ENCODE measurements around the gene TLE5. TPM values are rescaled to one million over a fixed set of nuclear protein-coding genes. Genes with fewer than 3 reads are reported as not detected.
"Not testable (repeated sequence)": the region's sequence is repeated elsewhere in the genome, so short reads cannot be mapped to it uniquely, and the experiment has no call there.

Gene TLE5
- total RNA-seq, 1 experiment from 2014 or later, result 147 TPM

DNA sequence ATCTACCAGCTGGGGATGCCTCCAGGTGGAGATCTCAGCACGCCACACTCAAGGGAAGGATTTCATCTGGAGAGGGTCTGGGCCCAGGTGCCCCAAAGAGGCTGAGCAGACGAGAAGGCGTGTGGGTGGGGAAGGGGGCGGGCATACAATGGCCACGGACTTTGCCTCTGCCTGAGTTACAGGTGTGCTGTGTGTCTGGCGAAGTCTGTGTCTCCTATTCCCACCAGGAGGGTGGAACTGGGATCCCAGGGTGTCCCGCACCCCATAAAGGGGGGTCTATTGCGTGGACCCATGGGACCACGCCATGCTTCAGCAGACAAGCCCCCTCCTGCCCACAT lies 36.8 kb downstream of the TLE5 start:
- no peak for DNase-seq (ENCODE audit: low read depth)

DNA sequence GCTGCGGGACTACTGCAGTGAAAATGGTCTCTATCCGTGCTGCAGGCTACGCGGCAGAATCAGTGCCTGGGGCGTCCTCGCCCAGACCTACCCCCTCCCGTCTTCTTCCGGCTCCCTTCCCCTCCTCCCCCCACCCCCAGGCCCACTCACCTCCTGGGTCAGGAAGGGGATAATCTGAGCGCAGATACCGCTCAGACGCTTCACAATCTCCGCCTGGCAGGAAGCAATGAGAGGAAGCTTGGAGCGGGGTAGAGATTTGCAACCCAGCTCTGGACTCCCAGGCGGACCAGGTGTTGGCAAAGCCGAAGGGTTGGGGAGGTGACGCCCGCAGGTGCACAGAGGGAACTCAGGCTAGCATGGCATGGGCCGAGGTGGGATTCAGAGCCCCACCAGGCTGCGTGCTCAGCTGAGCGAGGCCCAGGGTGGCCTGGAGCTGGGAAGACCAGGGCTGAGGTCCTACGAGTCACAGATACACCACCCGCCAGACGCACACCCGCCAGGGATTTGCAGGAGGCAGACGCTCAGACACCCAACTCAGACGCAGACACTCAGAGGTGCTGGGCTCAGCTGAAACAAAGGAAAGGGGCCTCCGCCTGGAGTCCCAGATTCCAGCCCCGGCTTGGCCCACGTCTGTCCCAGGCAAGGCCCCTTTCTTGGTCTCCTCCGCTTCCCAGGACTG lies 37.3 kb downstream of the TLE5 start:
- no peak for DNase-seq (ENCODE audit: low read depth)

DNA sequence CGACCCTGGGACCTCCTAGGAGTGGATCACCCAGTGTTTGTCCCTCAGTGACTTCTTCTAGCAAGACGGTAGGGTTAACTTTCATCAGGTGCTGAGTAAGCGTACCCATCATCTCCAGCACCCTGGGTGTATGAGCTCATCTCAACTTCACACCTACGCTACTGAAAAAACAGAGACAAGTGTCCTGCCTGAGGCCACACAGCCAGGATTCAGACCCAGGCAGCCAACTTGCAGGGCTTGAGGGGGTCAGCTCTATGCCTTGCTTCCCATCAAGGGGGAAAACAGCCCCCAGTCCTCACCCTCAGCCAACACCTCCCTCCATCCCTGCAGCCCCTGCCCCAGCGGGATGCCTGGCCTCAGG lies 37.8 kb downstream of the TLE5 start:
- DNase-seq (ENCODE audit: low read depth), result no peak

DNA sequence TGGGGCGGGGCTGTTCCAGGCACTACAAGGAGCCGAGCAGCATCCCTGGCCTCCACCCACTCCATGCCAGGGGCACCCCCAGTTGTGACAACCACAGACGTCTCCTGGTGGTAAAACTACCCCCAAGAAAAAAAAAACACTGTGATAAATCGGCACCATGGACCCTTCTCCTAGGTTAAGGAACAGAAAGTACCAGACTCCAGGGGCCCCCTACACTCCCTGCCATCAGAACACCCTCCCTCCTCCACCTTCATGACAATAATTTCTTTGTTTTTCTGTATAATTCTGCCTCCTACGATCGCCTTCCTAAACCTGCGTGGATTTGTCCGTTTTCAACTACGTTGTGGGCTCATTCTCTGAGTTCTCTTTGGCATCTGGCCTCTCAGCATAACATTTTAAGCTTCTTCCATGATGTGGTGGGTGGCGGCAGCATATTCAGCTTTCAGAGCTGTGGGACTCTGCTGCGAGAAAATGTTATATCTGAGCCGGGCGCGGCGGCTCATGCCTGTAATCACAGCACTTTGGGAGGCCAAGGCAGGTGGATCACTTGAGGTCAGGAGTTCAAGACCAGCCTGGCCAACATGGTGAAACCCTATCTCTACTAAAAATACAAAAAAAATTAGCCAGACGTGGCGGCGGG lies 41.9 kb downstream of the TLE5 start:
- DNase-seq (ENCODE audit: low read depth), result no peak

DNA sequence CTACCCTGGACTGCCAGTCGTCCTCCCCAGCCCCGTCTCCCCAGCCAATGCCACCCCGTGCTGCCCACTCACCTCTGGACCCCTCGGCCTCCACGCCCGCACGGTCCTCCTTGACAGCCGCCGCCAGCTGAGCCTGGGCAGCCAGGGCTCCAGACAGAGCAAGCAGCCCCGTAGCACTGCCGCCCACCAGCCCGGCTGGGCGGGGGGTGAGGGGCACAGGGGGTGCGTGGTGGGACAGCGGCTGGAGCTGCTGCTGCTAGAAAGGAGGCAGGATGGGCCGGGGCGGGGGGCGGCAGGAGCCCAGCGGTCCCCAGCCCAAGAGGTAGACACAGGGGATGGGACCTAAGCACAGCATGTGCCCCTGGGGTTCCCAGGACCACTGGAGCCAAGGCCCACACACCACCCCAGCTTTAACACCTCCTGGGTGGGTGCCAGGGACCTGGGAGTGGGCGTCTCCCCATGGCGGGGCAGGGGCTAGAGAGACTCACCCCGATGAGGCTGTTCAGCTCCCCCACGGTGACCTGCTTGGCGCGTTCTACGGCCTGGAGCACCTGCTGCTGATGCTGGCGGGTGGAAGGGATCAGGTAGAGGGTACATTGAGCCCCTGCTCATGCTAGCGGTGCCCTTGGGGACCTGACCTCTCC lies 43.0 kb downstream of the TLE5 start:
- DNase-seq (ENCODE audit: low read depth), result no peak

DNA sequence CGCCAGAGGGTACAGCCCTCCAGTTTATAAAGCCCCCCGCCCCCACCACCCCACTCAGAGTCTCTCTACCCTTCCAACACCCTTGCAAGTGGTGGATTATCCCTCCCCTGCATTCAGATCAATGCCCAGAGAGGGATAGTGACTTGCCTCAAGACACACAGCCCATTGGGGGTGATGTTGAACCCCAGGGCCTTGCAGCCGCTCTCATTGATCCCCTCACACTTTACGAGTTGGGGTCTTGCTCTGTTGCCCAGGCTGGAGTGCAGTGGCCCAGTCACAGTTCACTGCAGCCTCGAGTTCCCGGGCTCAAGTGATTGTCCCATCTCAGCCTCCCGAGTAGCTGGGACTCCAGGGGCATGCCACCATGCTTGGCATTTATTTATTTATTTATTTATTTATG lies 44.4 kb downstream of the TLE5 start:
- no peak for DNase-seq (ENCODE audit: low read depth)

DNA sequence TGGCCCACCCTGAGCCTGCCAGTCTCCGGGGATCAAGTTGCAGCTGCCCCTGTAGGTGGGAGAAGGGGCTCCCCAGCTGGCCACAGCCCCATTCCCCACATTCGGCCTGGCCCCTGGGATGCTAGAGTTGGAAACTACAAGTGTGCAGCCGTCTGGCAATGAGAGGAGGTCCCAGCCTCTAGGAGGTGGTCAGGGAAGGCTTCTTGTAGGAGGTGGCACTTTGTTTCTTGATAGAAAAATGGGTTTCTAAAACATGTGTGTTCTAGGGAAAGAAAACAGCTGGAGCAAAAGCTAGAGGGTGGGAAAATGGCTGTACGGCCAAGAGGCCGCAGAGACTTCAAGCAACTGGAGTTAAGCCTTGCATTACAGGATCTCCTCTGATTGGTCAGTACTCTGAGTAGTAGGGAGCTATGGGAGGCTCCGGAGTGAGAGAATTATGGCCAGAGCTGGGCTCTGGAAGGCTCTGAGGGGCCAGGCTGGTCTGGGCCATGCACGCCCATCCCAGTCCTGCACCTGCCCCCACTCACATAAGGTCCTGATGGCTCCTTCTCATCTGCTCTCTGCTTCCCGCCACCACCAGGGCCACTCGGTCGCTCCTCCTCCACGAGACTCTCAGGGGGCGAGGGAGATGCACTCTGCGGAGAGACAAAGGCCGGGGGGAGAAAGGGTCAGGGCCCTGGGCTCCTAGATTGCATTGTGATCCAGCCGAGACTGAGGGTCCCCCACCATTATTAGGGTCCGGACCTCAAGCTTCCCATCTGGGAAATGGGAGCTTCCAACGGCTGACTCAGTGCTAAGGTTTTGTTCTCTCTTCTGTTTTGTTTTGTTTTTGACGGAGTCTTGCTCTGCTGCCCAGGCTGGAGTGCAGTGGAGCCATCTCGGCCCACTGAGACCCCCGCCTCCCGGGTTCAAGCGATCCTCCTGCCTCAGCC lies 46.9 kb downstream of the TLE5 start:
- no peak for DNase-seq (ENCODE audit: low read depth)

DNA sequence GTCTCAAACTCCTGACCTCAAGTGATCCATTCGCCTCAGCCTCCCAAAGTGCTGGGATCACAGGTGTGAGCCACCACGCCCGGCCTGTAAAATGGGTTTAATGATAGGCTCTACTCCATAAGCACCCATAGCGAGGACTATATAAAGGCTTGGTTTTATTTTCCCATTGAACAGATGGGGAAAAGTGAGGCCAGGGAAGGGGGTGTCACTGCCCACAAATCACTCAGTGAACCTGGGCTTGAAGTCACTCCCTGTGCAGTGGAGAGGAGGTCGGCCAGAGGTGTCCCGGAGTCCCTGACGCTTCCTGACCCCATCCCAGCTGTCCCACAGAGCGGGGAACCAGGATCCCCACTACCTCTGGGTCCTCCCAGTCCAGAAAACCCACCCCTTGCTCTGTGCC lies 48.2 kb downstream of the TLE5 start:
- no peak for DNase-seq (ENCODE audit: low read depth)

DNA sequence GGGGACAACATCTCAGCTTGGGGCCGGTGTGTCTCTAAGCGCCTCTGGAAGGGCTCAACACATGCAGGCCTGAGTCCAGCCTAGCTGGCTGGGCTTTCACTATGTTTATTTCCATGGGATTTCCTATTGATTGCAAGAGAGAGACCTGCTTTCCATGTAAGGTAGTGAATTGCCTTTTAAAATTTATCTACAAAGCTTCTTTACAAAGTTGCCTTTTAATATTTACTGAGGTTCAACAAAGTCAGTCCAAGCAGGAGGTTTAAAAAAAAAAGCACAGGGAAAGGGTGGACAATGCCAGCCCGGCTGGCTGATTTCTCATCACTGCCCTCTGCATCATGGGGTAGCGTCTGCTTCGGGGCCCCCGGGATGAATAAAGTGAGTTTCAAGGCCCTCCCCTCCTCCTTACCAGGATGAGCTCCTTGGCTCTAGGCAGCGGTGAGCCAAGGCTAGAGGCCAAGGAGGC lies 49.0 kb downstream of the TLE5 start:
- DNase-seq (ENCODE audit: low read depth), result no peak

DNA sequence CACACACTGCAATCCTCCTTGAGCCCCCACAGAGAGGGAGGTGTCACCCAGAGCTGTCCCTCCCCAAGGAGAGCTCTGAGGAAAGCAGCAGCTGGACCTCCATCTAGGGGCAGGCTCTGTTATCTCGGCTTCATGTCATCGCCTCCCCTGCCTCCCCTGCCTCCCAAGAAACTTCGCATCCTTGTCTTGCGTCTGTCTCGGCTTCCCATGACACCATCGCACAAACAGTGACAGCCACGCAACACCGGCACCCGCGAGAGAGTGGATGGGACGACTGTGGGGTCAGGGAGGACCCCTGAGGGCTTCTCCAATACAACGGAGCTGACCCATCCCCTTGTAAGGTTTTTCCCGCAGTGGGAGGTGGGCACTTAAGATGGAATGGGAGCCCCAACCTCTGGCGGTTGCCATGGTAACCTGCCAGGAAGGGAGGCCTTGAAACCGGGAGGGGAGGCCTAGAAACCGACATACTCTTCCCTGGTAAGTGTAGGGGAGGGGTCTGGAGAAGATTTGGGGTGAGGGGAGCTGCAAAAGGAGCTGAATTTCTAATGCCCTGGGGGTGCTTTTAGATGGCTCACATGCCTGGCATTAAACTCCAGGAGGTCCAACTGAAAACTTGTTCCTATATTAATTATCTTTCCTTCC lies 49.6 kb downstream of the TLE5 start:
- no peak for DNase-seq (ENCODE audit: low read depth)

DNA sequence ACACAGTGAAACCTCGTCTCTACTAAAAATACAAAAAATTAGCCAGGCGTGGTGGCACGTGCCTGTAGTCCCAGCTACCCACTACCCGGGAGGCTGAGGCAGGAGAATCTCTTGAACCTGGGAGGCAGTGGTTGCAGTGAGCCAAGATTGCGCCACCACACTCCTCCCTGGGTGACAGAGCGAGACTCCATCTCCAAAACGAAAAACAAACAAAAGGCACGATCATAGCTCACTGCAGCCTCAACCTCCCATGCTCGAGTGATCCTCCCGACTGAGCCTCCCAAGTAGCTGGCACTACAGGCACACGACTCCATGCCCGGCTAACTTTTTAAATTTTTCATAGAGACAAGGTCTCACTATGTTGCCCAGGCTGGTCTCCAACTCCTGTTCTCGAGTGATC lies 50.2 kb downstream of the TLE5 start:
- DNase-seq (ENCODE audit: low read depth), result not testable (repeated sequence)

DNA sequence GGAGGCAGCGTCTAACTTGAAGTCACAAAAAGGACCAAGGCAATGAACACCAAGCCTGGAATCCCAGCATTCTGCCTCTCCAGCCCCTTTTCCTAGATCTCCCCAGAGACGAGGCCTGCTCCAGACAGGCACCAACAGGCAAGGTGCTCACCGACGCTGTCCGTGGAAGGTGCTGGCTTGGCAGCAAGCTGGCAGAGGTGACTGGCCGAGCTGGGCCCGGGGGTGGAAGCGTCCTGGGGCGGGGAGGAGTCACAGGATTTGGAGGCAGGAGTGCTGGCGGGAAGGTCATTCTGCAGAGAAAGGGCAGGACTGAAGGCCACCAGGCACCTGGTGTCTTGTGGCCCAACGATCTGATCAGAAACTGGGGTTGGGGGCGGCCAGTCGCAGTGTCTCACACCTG lies 51.4 kb downstream of the TLE5 start:
- no peak for DNase-seq (ENCODE audit: low read depth)

DNA sequence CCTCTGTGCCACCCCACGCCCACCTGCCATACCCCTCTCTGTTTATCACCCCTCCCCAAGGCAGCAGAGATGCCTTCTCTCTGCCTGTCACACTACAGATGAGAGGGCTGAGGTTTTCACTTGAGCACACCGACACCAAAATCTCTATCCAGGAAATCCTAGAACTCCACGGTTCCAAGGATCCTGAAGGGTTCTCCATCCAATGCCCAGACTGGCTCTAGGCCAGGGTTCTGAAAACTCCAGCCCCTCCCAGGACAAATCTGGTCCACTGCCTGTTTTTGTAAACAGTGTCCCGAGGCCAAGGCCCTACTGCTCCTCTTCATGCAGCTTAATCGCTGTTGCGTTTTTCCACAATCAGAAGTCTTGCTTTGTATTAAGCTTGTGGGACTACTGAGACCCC lies 53.3 kb downstream of the TLE5 start:
- DNase-seq (ENCODE audit: low read depth), result no peak

DNA sequence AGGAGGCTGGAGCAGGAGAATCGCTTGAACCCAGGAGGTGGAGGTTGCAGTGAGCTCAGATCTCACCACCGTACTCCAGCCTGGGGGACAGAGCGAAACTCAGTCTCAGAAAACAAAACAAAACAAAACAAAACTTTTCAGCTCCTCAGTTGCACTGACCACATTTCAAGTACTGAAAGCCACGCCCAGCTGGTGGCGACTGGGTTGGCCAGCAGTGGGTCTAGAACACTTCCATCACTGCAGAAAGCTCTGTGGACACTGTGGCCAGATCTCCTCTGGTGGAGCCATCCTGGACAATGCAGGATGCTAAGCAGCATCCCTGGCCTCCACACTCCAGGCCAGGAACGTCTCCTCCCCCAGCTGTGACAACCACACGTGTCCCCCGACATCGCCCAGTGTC lies 54.3 kb downstream of the TLE5 start:
- DNase-seq (ENCODE audit: low read depth), result no peak

DNA sequence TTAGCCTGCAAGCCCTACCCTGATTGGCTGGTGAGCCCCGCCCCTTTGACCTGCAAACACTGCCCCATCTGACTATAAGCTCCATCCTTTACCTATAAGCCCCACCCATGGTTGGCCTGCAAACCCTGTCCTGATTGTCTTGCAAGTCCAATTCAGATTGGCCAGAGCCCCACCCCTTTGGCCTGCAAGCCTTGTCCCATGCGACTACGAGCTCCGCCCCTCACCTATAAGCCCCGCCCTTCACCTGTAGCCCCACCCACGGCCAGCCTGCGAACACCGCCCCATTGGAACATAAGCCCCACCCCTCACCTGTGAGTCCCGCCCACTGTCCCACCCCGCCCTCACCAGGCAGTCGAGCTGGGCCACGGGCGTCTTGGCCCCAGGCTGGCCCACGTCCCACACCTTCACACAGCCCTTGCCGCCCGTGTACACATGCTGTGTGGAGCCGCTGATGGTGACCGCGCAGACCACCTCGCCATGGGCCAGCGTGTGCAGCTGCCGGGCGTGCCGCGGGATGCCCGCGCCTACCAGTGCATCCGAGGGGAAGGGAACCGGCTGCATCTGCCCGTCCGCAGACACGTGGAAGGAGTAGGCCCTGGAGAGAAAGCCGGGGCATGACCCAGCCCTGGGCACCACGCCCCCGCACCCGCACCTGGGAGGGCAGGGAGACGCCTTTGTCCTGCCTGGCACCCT lies 56.1 kb downstream of the TLE5 start:
- no peak for DNase-seq (ENCODE audit: low read depth)

DNA sequence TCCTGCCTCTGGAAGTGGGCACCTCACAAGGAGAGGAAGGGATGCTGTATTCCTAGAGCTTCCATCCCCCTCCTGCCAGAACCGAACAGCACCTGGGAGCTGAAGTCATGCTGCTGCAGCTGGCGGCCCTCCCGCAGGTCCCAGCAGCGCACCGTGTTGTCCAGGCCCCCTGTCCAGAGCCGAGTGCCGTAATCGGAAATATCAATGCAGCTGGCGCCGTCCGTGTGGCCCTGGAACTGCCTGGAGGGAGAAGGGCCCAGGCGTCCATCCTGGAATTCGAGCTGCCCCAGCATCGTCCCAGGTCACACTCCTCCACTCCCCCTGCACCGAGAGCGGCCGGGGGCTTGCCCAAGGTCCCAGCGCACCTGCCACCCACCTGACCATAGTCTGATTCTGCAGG lies 57.0 kb downstream of the TLE5 start:
- DNase-seq (ENCODE audit: low read depth), result no peak

DNA sequence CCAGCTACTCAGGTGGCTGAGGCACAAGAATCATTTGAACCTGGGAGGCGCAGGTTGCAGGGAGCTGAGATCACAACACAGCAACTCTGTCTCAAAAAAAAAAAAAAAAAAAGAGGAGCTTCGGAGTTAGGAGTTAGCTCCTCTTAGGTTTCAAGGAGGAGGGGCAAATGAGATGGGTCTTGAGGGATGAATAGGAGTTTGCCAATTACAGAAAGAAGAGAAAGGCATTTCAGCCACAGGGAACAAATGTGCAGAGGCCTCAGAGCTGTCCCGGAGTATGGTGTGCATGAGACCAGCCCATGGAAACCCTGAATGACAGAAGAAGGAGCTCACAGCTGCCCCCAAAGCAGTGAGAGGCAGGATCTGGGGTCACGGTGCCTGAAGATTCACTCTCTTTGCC lies 57.8 kb downstream of the TLE5 start:
- no peak for DNase-seq (ENCODE audit: low read depth)

DNA sequence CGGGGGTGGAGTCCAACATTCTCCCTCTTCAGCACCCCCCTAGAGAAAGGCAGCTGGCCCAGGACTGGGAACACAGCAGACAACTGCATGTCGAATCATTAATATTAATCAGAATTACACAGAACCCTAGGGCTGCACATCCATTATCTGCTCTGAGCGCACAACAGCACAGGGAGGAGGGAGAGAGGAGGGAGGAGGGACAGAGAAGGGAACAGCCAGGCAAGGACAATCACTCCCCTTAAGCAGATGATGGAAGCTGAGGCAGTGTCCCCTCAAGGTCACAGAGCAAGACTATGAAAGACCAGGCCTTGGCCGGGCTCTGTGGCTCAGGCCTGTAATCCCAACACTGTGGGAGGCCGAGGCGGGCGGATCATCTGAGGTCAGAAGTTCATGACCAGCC lies 59.2 kb downstream of the TLE5 start:
- DNase-seq (ENCODE audit: low read depth), result no peak
